ENCODE measurements around the gene SZRD1.

DNA sequence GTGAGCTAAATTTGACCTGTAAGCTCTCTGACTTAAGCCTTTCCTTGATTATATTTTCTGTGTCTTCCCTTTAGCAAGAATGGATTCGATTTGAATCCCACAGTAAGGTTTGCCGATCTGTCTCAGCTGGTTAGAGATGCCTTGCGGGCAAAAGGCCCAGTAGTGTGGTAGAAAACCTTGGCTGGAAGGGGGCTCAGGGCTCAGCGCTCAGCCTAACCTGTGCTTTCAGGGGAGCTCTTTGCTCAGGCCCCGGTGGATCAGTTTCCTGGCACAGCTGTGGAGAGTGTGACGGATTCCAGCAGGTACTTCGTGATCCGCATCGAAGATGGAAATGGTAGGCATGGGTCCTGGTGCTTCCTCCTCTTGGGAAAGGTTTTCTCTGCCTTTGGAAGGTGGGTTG lies 80.6 kb downstream of the SZRD1 start:
- TF ChIP-seq, protein P1, sequence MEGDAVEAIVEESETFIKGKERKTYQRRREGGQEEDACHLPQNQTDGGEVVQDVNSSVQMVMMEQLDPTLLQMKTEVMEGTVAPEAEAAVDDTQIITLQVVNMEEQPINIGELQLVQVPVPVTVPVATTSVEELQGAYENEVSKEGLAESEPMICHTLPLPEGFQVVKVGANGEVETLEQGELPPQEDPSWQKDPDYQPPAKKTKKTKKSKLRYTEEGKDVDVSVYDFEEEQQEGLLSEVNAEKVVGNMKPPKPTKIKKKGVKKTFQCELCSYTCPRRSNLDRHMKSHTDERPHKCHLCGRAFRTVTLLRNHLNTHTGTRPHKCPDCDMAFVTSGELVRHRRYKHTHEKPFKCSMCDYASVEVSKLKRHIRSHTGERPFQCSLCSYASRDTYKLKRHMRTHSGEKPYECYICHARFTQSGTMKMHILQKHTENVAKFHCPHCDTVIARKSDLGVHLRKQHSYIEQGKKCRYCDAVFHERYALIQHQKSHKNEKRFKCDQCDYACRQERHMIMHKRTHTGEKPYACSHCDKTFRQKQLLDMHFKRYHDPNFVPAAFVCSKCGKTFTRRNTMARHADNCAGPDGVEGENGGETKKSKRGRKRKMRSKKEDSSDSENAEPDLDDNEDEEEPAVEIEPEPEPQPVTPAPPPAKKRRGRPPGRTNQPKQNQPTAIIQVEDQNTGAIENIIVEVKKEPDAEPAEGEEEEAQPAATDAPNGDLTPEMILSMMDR (IDR thresholded peaks at IDR 0.05), result no peak
- TF ChIP-seq POLR2A (IDR thresholded peaks at IDR 0.05; ENCODE audit: low read length), result no peak
- TF ChIP-seq, protein P2, sequence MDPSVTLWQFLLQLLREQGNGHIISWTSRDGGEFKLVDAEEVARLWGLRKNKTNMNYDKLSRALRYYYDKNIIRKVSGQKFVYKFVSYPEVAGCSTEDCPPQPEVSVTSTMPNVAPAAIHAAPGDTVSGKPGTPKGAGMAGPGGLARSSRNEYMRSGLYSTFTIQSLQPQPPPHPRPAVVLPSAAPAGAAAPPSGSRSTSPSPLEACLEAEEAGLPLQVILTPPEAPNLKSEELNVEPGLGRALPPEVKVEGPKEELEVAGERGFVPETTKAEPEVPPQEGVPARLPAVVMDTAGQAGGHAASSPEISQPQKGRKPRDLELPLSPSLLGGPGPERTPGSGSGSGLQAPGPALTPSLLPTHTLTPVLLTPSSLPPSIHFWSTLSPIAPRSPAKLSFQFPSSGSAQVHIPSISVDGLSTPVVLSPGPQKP (IDR thresholded peaks at IDR 0.05; ENCODE audit: low read depth, low read length), result no peak
- TF ChIP-seq MYC (IDR thresholded peaks at IDR 0.05; ENCODE audit: borderline replicate concordance, low read length), result no peak
